Transverse colon (tissue), 4 donors: Measurements from ENCODE around the gene SNX5. TPM values are rescaled to one million over a fixed set of nuclear protein-coding genes. Genes with fewer than 3 reads are reported as not detected.
A peak's percentile ranks its signal among the peaks of the same experiment; 100 is the strongest.

Source experiments
- DNase-seq: peaks from one replicate; pipeline ENCODE4 v3.0.0-alpha.2; 2019
- H3K27ac ChIP-seq, 4 donors: fragments of 200-600 bp; sonication (generic); 2 replicates each; pipeline ENCODE4 v1.5.1; 2016 to 2018; ENCODE audit warnings: inconsistent platforms in 4 of 4
- H3K27me3 ChIP-seq: fragments of 200-600 bp; sonication (generic); 2 replicates; pipeline ENCODE4 v1.5.1; 2017; ENCODE audit warnings: inconsistent platforms
- H3K36me3 ChIP-seq, 4 donors: fragments of 200-600 bp; sonication (generic); 2 replicates each; pipeline ENCODE4 v1.5.1; 2017 to 2019; ENCODE audit warnings: inconsistent platforms in 4 of 4
- H3K4me1 ChIP-seq, 4 donors: fragments of 200-600 bp; sonication (generic); 2 replicates each; pipeline ENCODE4 v1.5.1; 2017 to 2020; ENCODE audit warnings: inconsistent platforms in 4 of 4
- H3K4me3 ChIP-seq, 4 donors: fragments of 200-600 bp; sonication (generic); 1 replicate in 1 of 4; 2 replicates in 3 of 4; pipeline versions ENCODE4 v1.5.1 to v1.6.1; 2017 to 2019; ENCODE audit warnings: inconsistent platforms in 4 of 4
- H3K9me3 ChIP-seq, 2 donors: fragments of 200-600 bp; sonication (generic); 2 replicates each; pipeline ENCODE4 v1.5.1; 2017 to 2019; ENCODE audit warnings: inconsistent platforms in 2 of 2
- EP300 ChIP-seq: sonication (generic); formaldehyde crosslinking; IDR thresholded peaks from one replicate; pipeline ENCODE4 v1.6.1; 2017; ENCODE audit warnings: antibody characterized with exemption, low read depth
- POLR2A ChIP-seq: fragments of 450-650 bp; IDR thresholded peaks from one replicate; pipeline ENCODE4 v1.6.1; 2016; ENCODE audit warnings: antibody characterized with exemption, mild to moderate bottlenecking, moderate library complexity
- POLR2AphosphoS5 ChIP-seq, 3 donors: sonication (generic); formaldehyde crosslinking; IDR thresholded peaks; one replicate each; pipeline ENCODE4 v1.6.1; 2016; ENCODE audit warnings: antibody characterized with exemption in 3 of 3
- WGBS, 2 donors: methylation state at CpG; one replicate each; pipeline ENCODE4 v1.1.5; 2018; ENCODE audit warnings: low coverage in 1 of 2; 5-methylcytosine and 5-hydroxymethylcytosine counted together
- in situ Hi-C, 4 donors: fragments of 200-750 bp; cut with MboI; loops; one replicate each; pipeline versions ENCODE4 v1.15.0 to v1.15.1; 2017; ENCODE audit warnings: low sequenced_read_pairs in 3 of 4, low pct_ligation_motif_present in 1 of 4, low pct_unique_long_range_greater_than_20kb in 1 of 4
- intact Hi-C: fragments of 100-400 bp; cut with DNase I; formaldehyde crosslinking; loops from one replicate; pipeline ENCODE4 v1.15.1; 2023; ENCODE audit warnings: low total_unique reads
- total RNA-seq, 4 donors: library from RNA; depleted of rRNA; stranded (reverse); fragments of >200 nt; gene quantifications; one replicate each; pipeline ENCODE4 v1.1.0, GENCODE V29; 2016
- TF ChIP-seq, protein P1 (sequence below), 5 experiments: fragments of 200-600 bp in 3 of 5; fragments of 450-650 bp in 2 of 5; sonication (generic) in 3 of 5; IDR thresholded peaks; 1 replicate in 2 of 5; 2 replicates in 3 of 5; pipeline ENCODE4 v1.5.1; 2016 to 2017; ENCODE audit warnings: antibody characterized with exemption in 5 of 5, inconsistent platforms in 3 of 5, mild to moderate bottlenecking in 2 of 5, moderate library complexity in 1 of 5

Gene SNX5
- total RNA-seq, 4 donors from 2014 or later = 91.9 to 160 (median 122) TPM

DNA sequence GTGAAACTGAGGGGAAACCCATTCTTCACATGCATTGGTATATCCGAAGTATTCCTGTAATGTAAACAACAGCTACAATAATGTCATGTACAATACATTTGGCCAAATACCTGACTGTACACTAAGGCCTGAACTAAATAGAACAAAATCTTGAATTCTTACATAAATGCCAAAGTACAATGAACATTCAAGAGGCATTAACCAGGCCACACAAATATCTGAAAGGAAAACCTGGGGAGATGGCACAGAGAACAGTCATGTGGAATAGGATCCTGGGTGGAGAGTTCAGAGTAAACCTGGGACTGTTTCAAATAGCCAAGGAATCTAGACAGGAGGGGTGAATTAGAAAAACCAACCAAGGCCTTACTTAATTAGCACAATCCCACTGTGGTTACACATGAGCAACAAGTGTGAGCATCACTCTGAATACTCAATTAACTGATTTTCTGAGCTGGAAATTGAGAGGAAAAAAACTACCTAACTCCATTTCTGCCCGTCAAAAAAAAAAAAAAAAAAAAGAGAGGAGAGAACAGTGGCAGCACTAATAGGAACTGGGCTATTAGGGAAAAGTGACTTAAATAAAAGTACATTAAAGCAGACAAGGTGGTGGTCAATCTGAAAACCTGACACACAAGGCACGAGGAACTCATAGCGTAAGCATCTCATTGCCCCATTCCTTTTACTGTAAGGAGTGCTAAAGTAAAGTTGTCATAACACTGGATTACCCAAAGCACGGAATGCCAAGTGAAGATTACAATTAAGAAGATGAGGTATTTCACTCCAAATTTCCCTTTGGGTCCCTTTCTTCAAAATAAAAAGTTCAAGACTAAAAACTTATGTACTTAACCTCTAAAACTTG lies 10.9 kb downstream of the SNX5 start:
- in situ Hi-C loops = no loop called here
- no peak for TF ChIP-seq POLR2A
- no peak for TF ChIP-seq EP300
- TF ChIP-seq, protein P1, sequence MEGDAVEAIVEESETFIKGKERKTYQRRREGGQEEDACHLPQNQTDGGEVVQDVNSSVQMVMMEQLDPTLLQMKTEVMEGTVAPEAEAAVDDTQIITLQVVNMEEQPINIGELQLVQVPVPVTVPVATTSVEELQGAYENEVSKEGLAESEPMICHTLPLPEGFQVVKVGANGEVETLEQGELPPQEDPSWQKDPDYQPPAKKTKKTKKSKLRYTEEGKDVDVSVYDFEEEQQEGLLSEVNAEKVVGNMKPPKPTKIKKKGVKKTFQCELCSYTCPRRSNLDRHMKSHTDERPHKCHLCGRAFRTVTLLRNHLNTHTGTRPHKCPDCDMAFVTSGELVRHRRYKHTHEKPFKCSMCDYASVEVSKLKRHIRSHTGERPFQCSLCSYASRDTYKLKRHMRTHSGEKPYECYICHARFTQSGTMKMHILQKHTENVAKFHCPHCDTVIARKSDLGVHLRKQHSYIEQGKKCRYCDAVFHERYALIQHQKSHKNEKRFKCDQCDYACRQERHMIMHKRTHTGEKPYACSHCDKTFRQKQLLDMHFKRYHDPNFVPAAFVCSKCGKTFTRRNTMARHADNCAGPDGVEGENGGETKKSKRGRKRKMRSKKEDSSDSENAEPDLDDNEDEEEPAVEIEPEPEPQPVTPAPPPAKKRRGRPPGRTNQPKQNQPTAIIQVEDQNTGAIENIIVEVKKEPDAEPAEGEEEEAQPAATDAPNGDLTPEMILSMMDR (IDR thresholded peaks at IDR 0.05) = no peak
- TF ChIP-seq POLR2AphosphoS5 (IDR thresholded peaks at IDR 0.05) = no peak

DNA sequence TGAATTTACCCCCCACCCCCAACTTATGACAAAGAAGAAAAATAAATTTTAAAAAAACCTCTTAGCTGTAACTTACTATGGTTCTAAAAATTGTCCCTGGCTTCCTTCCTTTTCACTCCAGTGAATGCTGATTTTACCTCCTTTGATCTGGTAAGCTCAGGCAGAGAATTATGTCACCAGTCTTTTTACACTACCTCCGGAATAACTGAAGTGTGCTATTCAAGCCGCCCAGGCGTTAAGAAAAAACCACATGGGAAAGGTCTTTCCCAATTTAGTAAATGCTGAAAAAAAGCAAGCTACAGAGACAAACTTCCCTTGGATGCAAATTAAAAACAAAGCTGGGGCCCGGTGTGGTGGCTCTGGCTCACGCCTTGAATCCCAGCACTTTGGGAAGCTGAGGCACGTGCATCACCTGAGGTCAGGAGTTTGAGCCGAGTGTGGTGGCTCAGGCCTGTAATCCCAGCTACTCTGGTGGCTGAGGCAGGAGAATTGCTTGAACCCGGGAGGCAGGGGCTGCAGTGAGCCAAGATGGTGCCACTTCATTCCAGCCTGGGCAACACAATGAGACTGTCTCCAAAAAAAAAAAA lies 12.4 kb downstream of the SNX5 start:
- DNase-seq = no peak
- Histone ChIP-seq H3K36me3 (peaks cover 0 to 34% (median 16%) of the 10 kb centered on the region in 4 donors), H3K4me3 (no peak overlapping the region), H3K9me3 (no peaks in the 10 kb centered on the region), H3K27ac (peak overlapping the region in 2 of 4 donors; percentile 99 to 100), H3K4me1 (peaks cover 35 to 69% (median 53%) of the 10 kb centered on the region in 4 donors), H3K27me3 (no peaks in the 10 kb centered on the region)
- TF ChIP-seq, protein P1 (IDR thresholded peaks at IDR 0.05) = no peak
- TF ChIP-seq POLR2AphosphoS5 (IDR thresholded peaks at IDR 0.05) (no peak), EP300 (no peak), POLR2A (no peak)
- in situ Hi-C loops (no loop called here), intact Hi-C loops (no loop called here)
- WGBS, 2 donors = 76 to 79% methylated on average over 3 to 8 of the region's 8 CpGs

More for the DNA sequence above, 10.9 kb downstream of the SNX5 start:
- H3K4me3 ChIP-seq = no peak overlapping the region
- WGBS, 2 donors = 23 to 25% methylated on average over 4 to 5 of the region's 5 CpGs
- intact Hi-C loops = no loop called here
- H3K36me3 ChIP-seq = peaks cover 0 to 20% (median 9%) of the 10 kb centered on the region in 4 donors
- H3K4me1 ChIP-seq = peaks cover 46 to 84% (median 68%) of the 10 kb centered on the region in 4 donors
- H3K27me3 ChIP-seq = no peaks in the 10 kb centered on the region
- H3K9me3 ChIP-seq = no peaks in the 10 kb centered on the region
- no peak for DNase-seq
- H3K27ac ChIP-seq = peak overlapping the region; percentile 77 to 100 (median 99)

DNA sequence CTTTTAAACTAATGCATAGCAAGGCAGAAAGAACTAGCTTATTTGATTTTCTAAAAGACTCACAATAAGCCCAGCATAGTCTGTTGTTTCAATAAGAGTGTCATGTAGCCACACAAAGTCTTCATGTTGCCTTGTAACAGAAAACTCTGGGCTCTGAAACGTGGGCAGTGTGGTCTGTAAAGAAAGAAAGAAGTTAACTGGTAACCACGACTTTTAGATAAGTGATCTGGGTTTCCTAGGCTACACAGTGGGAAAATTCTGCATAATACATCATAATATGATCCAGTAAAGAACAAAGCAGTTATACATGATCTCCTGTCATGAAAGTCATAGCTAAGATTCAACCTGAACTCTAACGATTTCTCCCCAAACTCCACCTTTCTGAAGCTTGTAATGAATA lies 13.3 kb downstream of the SNX5 start:
- peaks cover 28 to 64% (median 45%) of the 10 kb centered on the region in 4 donors for H3K4me1 ChIP-seq
- H3K4me3 ChIP-seq = no peak overlapping the region
- H3K27ac ChIP-seq = peak overlapping the region in 3 of 4 donors; percentile 56 to 100 (median 99)
- no peaks in the 10 kb centered on the region for H3K9me3 ChIP-seq
- DNase-seq = no peak
- 36 to 56% methylated on average over 3 of the region's 3 CpGs for WGBS, 2 donors
- intact Hi-C loops (no loop called here), in situ Hi-C loops (no loop called here)
- TF ChIP-seq, protein P1 (IDR thresholded peaks at IDR 0.05) = no peak
- no peaks in the 10 kb centered on the region for H3K27me3 ChIP-seq
- H3K36me3 ChIP-seq = peaks cover 0 to 43% (median 21%) of the 10 kb centered on the region in 4 donors

DNA sequence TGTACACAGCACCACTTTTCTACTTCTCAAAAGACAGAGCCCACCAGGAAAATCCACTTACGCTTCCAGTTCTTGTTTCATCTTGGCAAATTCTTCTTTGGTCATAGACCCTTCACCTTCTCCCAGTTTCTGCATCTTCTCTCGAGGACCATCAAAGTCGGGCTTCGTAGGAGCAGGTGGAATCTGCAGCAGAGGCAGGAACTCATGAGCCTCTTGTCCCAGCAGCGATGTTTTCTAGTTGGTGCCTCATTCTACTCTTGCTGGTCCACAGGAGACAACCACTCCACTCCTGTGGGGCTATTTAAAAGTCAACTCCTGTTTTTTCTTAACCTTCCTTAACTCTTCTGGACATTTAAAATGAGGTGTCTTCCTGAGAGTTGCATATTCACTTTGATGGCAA lies 14.7 kb downstream of the SNX5 start:
- no peaks in the 10 kb centered on the region for H3K27me3 ChIP-seq
- intact Hi-C loops = no loop called here
- no peak overlapping the region for H3K27ac ChIP-seq
- in situ Hi-C loops = no loop called here
- no peak overlapping the region for H3K4me3 ChIP-seq
- peaks cover 0 to 57% (median 29%) of the 10 kb centered on the region in 4 donors for H3K36me3 ChIP-seq
- H3K4me1 ChIP-seq = peaks cover 22 to 51% (median 32%) of the 10 kb centered on the region in 4 donors
- H3K9me3 ChIP-seq = no peaks in the 10 kb centered on the region
- DNase-seq = no peak
- 96 to 100% methylated on average over 2 to 5 of the region's 5 CpGs for WGBS, 2 donors
- TF ChIP-seq EP300 = no peak
- TF ChIP-seq POLR2AphosphoS5 (IDR thresholded peaks at IDR 0.05) = no peak
- TF ChIP-seq, protein P1 (IDR thresholded peaks at IDR 0.05) = no peak
- no peak for TF ChIP-seq POLR2A
